BJ (cell line): ENCODE measurements around the gene DENND6A. TPM values are rescaled to one million over a fixed set of nuclear protein-coding genes. Genes with fewer than 3 reads are reported as not detected.

Experiments used
- CTCF ChIA-PET: fragments of 350-600 bp; formaldehyde crosslinking; extraction: SDS; loops from one replicate; lab custom pipeline; 2021; ENCODE audit warnings: antibody characterized with exemption, inconsistent platforms; lab: Yijun Ruan, JAX
- POLR2A ChIA-PET: fragments of 300-600 bp; sonication (Branson Sonifier 250); formaldehyde crosslinking; extraction: SDS; loops from one replicate; lab custom pipeline; 2021; ENCODE audit warnings: antibody characterized with exemption; lab: Charles Lee
- DNase-seq: peaks from one replicate; pipeline ENCODE4 v3.0.0-alpha.2; 2011; ENCODE audit warnings: low read depth
- H3K27me3 ChIP-seq: 2 replicates; pipeline ENCODE4 v1.6.0; 2011; ENCODE audit warnings: low read length; ENCODE audit not compliant: control insufficient read depth, insufficient read depth
- H3K36me3 ChIP-seq: 2 replicates; pipeline ENCODE4 v1.5.1; 2011; ENCODE audit warnings: low read length; ENCODE audit not compliant: control insufficient read depth, insufficient read depth
- H3K4me3 ChIP-seq: 2 replicates; pipeline ENCODE4 v1.5.1; 2011; ENCODE audit warnings: low read depth, mild to moderate bottlenecking, control low read depth, low read length
- polyA plus RNA-seq: library from polyadenylated mRNA; depleted of rRNA; stranded (reverse); fragments of >200 nt; gene quantifications from 2 replicates; pipeline ENCODE4 v1.2.3, GENCODE V29; 2011
- TF ChIP-seq, protein P1 (sequence below): IDR thresholded peaks from 2 replicates; pipeline ENCODE4 v1.5.1; 2011; ENCODE audit warnings: low read depth, mild to moderate bottlenecking, control low read depth, inconsistent platforms, low read length, moderate library complexity; ENCODE audit not compliant: insufficient read depth

Gene DENND6A
- polyA plus RNA-seq, 1 experiment, result 8.5 TPM

- Histone ChIP-seq H3K36me3 (no peaks in the 10 kb centered on the region; the same call in none of the 2 replicates), H3K4me3 (no peak overlapping the region), H3K27me3 (no peaks in the 10 kb centered on the region)
- CTCF ChIA-PET, result no interaction called here
- POLR2A ChIA-PET, result no interaction called here
- TF ChIP-seq, protein P1, sequence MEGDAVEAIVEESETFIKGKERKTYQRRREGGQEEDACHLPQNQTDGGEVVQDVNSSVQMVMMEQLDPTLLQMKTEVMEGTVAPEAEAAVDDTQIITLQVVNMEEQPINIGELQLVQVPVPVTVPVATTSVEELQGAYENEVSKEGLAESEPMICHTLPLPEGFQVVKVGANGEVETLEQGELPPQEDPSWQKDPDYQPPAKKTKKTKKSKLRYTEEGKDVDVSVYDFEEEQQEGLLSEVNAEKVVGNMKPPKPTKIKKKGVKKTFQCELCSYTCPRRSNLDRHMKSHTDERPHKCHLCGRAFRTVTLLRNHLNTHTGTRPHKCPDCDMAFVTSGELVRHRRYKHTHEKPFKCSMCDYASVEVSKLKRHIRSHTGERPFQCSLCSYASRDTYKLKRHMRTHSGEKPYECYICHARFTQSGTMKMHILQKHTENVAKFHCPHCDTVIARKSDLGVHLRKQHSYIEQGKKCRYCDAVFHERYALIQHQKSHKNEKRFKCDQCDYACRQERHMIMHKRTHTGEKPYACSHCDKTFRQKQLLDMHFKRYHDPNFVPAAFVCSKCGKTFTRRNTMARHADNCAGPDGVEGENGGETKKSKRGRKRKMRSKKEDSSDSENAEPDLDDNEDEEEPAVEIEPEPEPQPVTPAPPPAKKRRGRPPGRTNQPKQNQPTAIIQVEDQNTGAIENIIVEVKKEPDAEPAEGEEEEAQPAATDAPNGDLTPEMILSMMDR, result no peak
- DNase-seq, result no peak
These were observed 4.6 kb downstream of the DENND6A start for GRCh38 chr3:57688291-57688690.

- Histone ChIP-seq H3K36me3 (peaks cover 2% of the 10 kb centered on the region; the same call in 1 of the 2 replicates), H3K4me3 (no peak overlapping the region), H3K27me3 (no peaks in the 10 kb centered on the region)
- TF ChIP-seq, protein P1, result no peak
- POLR2A ChIA-PET, result no interaction called here
- no peak for DNase-seq
- CTCF ChIA-PET, result interaction anchor here (1.0 kb wide), 1 partner anchor 13 kb away, joined by 3 read pairs; no protein-coding TSS in a partner anchor
These were observed 9.6 kb downstream of the DENND6A start for GRCh38 chr3:57683286-57683685.

GRCh38 chr3:57682284-57682683 lies 10.6 kb downstream of the DENND6A start:
- Histone ChIP-seq H3K27me3 (no peaks in the 10 kb centered on the region), H3K4me3 (no peak overlapping the region), H3K36me3 (peaks cover 2% of the 10 kb centered on the region; the same call in 1 of the 2 replicates)
- TF ChIP-seq, protein P1, result peak; percentile 32
- POLR2A ChIA-PET, result no interaction called here
- DNase-seq, result no peak
- CTCF ChIA-PET, result interaction anchor here (0.6 kb wide), 1 partner anchor 55 kb away, joined by 3 read pairs; no protein-coding TSS in a partner anchor

- ChIA-PET POLR2A (no interaction called here), CTCF (no interaction called here)
- DNase-seq, result no peak
- Histone ChIP-seq H3K27me3 (no peaks in the 10 kb centered on the region), H3K4me3 (no peak overlapping the region), H3K36me3 (peaks cover 2% of the 10 kb centered on the region; the same call in 1 of the 2 replicates)
- TF ChIP-seq, protein P1, result no peak
These were observed 11.2 kb downstream of the DENND6A start for GRCh38 chr3:57681691-57682090.

GRCh38 chr3:57680046-57680445 lies 12.8 kb downstream of the DENND6A start:
- no peak for DNase-seq
- ChIA-PET CTCF (interaction anchor here (0.8 kb wide), 1 partner anchor 12 kb away, joined by 3 read pairs; no protein-coding TSS in a partner anchor), POLR2A (no interaction called here)
- TF ChIP-seq, protein P1, result no peak
- peaks cover 2% of the 10 kb centered on the region; the same call in 1 of the 2 replicates for H3K36me3 ChIP-seq
- H3K27me3 ChIP-seq, result no peaks in the 10 kb centered on the region
- no peak overlapping the region for H3K4me3 ChIP-seq
